T-helper 2 cell (primary cell): Measurements from ENCODE around the gene PALLD.

Source experiments
- DNase-seq, 5 experiments: peaks; one replicate each; pipeline versions ENCODE4 v3.0.0 to v3.0.0-alpha.2; 2012 to 2022

PALLD gene

DNA sequence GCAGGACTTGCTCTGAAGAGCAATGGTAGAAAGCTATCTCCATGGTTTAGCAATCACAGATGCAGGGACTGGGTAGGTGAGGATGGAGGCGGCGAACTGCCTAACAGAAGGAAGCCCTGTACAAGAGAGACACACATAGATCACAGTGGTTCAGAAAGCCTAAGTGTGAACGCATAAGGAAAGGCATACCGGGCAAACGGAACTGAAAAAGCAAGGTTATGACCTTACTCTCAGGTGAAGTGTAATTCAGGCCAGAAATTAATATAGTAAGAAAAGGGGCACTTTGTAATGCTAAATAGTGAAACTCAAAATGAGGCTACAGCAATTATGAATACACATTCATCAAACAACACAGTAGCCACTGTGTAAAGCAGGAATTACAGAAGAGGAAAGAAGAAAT is 126.6 kb downstream of the PALLD start:
- no peak for DNase-seq

DNA sequence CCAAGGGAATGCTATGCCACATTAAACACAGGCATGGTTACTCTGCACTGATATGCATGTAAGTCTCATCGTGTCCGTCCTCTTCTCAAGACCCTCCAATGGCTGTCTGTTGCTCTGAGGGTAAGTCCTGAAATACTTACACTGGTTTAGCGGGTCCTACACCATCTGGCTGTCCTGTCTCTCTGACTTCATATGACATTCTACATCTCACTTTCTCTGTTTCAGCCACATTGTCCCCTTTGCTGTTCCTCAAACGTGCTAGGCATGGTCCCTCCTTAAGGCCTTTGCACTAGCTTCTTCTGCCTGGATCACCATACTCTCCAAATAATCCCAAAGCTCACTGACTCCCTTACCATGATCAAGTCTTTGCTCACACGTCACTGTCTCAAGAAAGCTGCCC is 131.4 kb downstream of the PALLD start:
- no peak for DNase-seq

DNA sequence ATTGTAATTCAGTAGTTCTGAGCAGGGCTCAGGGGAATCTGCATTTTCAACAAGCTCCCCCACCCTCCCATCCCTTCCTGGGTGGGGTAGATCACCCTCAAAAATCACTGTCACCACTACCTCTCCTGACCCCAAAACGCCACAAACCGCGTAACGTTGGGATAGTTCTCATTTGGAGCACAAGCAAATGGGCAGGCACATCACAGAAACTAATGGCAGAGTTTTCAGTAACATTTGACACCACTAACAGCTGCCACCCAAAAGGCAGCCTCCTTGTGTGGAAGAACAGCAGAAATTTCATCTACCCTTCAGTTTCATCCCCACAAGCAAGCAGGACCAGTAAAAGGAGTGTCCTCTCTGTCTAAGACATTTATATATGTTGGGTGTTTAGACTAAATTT is 132.7 kb downstream of the PALLD start:
- no peak for DNase-seq

- DNase-seq = no peak
Observed at GRCh38 chr4:168630445-168631187, 133.8 kb downstream of the PALLD start.

GRCh38 chr4:168631241-168632162 is 134.7 kb downstream of the PALLD start:
- peak in 1 of 5 experiments; percentile 22 for DNase-seq

GRCh38 chr4:168632301-168632725 is 135.5 kb downstream of the PALLD start:
- DNase-seq = no peak

DNA sequence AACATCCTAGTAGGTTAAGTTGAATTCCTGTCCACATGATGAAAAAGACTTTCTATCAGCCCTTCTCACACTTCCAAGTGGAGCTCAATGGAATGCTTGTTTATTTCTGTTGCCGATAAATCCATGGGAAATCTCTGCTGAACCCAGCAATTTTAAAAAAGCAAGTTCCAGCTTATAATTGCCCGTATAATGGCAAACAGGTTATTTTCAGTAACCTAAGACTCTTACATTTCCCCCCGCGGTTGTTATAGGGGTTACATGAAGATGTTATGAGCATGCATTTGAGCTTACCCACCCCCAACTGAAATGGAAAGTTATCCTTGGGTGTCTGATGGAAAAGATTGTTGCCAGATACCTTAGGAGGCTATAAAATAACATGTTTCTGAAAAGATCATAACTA is 136.2 kb downstream of the PALLD start:
- DNase-seq = no peak

GRCh38 chr4:168633496-168633895 is 136.6 kb downstream of the PALLD start:
- no peak for DNase-seq

- DNase-seq = peak in 1 of 5 experiments; percentile 95
Observed at GRCh38 chr4:168634276-168634802, 137.5 kb downstream of the PALLD start.

DNA sequence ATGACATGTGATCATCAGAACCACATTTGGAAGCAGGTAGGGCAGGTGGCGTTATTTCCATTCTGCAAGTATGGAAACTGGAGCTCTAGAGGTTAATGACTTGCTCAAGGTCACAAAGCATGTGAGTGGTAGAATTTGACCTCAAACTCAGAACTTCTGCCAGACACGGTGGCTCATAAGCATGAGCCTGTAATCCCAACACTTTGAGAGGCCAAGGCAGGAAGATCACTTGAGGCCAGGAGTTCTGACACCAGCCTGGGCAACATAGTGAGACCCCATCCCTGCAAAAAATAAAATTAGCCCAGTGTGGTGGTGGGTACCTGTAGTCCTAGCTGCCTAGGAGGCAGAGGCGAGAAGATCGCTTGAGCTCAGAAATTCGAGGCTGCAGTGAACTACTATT is 139.2 kb downstream of the PALLD start:
- no peak for DNase-seq

GRCh38 chr4:168636506-168637196 is 139.8 kb downstream of the PALLD start:
- peak in 1 of 5 experiments; percentile 15 for DNase-seq

DNA sequence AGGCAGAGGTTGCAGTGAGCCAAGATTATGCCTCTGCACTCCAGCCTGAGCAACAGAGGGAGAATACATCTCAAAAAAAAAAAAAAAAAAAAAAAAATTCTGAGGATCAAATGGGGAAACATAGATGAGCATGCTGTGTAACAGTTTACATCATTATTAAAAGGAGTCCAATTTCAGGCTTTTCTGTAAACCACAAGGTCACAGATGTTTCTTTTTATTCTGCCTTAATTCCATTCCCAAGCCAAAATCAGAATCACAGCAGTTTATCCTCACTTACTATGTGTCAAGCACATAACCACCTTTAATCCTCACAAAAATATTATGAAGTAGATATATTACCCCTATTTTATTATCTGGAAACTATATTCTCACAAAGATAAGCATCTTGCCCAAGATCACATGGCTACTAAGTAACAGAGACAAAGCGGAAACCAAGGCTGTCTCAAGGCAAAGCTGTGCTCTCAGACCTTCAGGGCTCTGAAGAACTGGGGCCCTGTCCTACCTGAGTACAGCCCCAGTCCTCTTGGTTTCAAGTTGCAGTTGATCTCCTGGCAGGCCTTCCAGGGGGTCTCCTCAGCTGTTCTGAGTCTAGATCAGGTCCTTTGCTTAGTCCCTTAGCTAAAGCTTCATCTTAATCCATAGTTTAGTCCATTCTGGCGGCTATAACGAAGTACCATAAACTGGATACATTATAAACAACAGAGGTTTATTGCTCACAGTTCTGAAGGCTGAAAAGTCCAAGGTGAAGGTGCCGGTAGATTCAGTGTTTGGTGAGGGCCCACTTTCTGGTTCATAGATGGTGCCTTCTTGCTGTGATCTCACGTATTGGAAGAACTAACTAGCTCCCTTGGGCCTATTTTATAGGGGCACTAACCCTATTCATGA is 141.3 kb downstream of the PALLD start:
- DNase-seq = peak in 1 of 5 experiments; percentile 17

- no peak for DNase-seq
Observed at GRCh38 chr4:168639914-168640313, 143.1 kb downstream of the PALLD start.

- no peak for DNase-seq
Observed at GRCh38 chr4:168641811-168642140, 144.9 kb downstream of the PALLD start.

- no peak for DNase-seq
Observed at GRCh38 chr4:168642591-168642990, 145.7 kb downstream of the PALLD start.

DNA sequence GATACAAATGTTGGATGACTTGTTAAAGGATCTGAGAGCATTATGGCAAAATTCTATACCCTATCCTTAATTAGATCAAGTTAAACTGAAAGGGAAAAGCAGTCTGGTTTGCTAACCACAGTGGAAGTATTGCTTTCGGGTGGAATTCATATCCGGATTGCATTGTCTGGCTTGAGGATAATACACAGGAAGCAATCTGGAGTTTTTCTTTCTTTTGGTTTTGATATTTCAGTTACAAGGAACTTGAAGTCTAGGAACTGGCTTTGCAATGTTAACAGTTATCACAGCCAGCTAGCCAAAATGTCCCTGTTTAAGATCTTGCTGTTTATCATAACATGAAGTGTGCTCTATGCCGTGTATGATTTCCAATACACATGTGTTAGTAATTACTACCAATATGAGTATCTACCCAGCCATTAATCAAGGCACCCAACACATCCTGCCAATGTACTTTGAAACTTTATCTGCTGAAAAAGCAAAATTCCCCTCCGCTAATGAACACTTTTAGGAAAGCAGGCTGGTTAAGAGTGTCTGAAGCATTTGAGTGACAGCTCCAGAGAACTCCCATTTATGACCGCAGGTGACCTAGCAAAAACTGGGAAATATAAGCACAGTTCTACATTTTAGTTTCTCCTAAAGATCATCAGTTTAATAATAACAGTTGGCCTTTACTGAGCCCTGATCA is 146.4 kb downstream of the PALLD start:
- DNase-seq = no peak

DNA sequence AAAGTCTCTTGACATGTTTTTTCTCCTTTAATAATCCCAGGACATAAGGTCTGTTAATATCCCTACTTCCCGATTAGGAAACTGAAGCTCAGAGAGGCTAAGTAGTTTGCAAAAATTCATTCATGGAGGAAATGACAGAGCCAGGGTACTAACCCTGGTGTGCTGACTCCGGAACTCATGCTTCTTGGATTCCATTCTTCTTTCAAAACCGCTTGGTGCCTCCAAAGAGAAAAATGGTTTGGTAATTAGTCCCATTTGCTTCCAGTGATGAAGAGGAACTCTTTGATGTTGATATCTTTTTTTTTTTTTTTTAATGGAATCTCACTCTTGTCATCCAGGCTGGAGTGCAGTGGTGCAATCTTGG is 146.9 kb downstream of the PALLD start:
- no peak for DNase-seq

DNA sequence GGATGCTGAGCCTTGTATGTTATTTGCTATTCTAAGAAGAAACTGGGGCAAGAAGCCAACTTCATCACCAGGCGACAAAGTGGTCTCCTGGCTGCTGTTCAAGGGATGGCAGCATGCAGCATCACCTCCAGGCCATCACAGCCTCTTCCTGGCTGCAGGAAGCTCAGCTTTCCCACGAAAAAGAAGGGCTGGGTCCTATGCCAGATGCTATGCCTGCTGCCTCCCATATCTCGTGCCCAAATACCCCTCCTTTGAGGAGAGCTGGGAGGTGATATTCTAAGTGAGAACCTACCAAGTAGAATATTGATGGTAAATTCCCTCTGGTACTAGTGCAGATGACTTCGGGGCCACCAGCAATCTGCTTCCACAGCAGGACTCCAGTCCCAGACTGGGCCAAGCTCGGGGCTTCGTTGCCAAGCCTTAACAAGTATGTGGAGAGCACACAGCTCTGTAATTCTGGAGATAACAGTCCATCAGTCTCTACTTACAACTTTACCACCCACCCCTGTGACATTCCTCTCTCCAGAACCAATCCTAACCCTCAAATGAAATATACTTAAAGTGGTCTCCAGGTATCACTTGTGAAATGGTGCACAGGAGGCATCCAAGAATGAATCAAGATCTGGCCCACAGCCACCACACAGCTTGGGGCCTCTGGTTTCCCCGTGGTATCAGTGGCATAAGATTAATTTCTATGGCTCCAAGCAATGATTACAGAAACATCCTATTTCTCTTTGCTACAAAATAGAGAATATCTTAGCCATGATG is 149.3 kb downstream of the PALLD start:
- no peak for DNase-seq

GRCh38 chr4:168647646-168648375 is 151.0 kb downstream of the PALLD start:
- DNase-seq = no peak

DNA sequence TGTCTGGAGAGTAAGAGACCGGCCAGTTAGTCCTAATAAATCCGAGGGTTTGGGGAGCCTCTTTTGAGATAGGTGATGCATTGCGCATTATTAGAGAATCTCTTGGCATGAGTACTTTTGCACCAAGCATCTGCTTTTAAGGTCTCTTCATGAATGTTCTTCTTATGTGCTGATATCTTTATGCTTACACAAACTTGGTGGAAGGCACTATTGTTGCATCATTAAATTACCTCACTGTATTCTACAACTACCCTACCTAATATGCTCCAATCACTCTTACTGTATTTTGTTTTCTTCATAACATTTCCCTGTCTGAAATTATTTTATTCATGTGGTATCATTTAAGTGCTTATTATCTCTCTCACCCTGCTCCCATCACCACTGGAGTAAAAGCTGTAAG is 151.6 kb downstream of the PALLD start:
- no peak for DNase-seq
